GM23248 (cell line): Measurements from ENCODE around the gene TIMP3.

Source experiments
- EZH2 ChIP-seq: fragments of 200-600 bp; sonication (generic); IDR thresholded peaks from 2 replicates; pipeline ENCODE4 v1.6.1; 2018; ENCODE audit warnings: antibody characterized with exemption, mild to moderate bottlenecking; ENCODE audit not compliant: insufficient read depth, poor library complexity, severe bottlenecking
- EZH2phosphoT487 ChIP-seq: fragments of 200-600 bp; sonication (generic); IDR thresholded peaks from 2 replicates; pipeline ENCODE4 v1.6.1; 2018; ENCODE audit warnings: antibody characterized with exemption, moderate library complexity, mild to moderate bottlenecking, low read depth; ENCODE audit not compliant: insufficient read depth

- TF ChIP-seq EZH2phosphoT487 (no peak), EZH2 (no peak)
Measured at GRCh38 chr22:32760396-32760795, 41.1 kb upstream of the TIMP3 start.
